Ishikawa (cell line): ENCODE data around the gene KLK14.

ENCODE experiments used
- CEBPB ChIP-seq: IDR thresholded peaks from 2 replicates; pipeline ENCODE4 v1.6.1; 2012
- CREB1 ChIP-seq: IDR thresholded peaks from 2 replicates; pipeline ENCODE4 v1.6.1; 2012; ENCODE audit warnings: low read depth
- EGR1 ChIP-seq: IDR thresholded peaks from 2 replicates; pipeline ENCODE4 v1.6.1; 2012
- EP300 ChIP-seq: IDR thresholded peaks from 2 replicates; pipeline ENCODE4 v1.6.1; 2012; ENCODE audit warnings: borderline replicate concordance
- FOXM1 ChIP-seq: IDR thresholded peaks from 2 replicates; pipeline ENCODE4 v1.6.1; 2012; ENCODE audit warnings: low read depth, borderline replicate concordance
- MAX ChIP-seq: IDR thresholded peaks from 2 replicates; pipeline ENCODE4 v1.6.1; 2012
- NFIC ChIP-seq: IDR thresholded peaks from 2 replicates; pipeline ENCODE4 v1.6.1; 2012
- RAD21 ChIP-seq: IDR thresholded peaks from 2 replicates; pipeline ENCODE4 v1.6.1; 2012; ENCODE audit warnings: low read depth
- REST ChIP-seq: IDR thresholded peaks from 2 replicates; pipeline ENCODE4 v1.6.1; 2012; ENCODE audit warnings: low read depth, mild to moderate bottlenecking
- TAF1 ChIP-seq: IDR thresholded peaks from 2 replicates; pipeline ENCODE4 v1.6.1; 2012; ENCODE audit warnings: low read depth, mild to moderate bottlenecking
- TCF12 ChIP-seq: IDR thresholded peaks from 2 replicates; pipeline ENCODE4 v1.6.1; 2012; ENCODE audit warnings: low read depth
- USF1 ChIP-seq: IDR thresholded peaks from 2 replicates; pipeline ENCODE4 v1.6.1; 2012
- YY1 ChIP-seq: IDR thresholded peaks from 2 replicates; pipeline ENCODE4 v1.6.1; 2012; ENCODE audit warnings: low read depth
- ZBTB7A ChIP-seq: IDR thresholded peaks from 2 replicates; pipeline ENCODE4 v1.6.1; 2012; ENCODE audit warnings: low read depth

GRCh38 chr19:51084505-51084904 lies 1.8 kb upstream of the KLK14 start:
- TF ChIP-seq MAX = no peak
- no peak for TF ChIP-seq FOXM1
- TF ChIP-seq ZBTB7A = no peak
- TF ChIP-seq EP300 = no peak
- no peak for TF ChIP-seq TAF1
- no peak for TF ChIP-seq RAD21
- TF ChIP-seq USF1 = no peak
- TF ChIP-seq EGR1 = no peak
- no peak for TF ChIP-seq YY1
- no peak for TF ChIP-seq CEBPB
- TF ChIP-seq CREB1 = no peak
- TF ChIP-seq TCF12 = no peak
- TF ChIP-seq REST = no peak
- TF ChIP-seq NFIC = no peak
